Endothelial cell of umbilical vein (primary cell): ENCODE measurements around the gene B3GALT6. TPM values are rescaled to one million over a fixed set of nuclear protein-coding genes. Genes with fewer than 3 reads are reported as not detected.

ENCODE experiments used
- BruUV-seq: library from RNA; stranded (reverse); fragments of 400-500 nt; replicated peaks from 2 replicates; lab custom pipeline; 2021; lab: Mats Ljungman, UMichigan
- CTCF ChIA-PET: fragments of 300-600, 350-600 bp; sonication (Branson Sonifier 250); formaldehyde crosslinking; loops from one replicate; lab custom pipeline; 2021; ENCODE audit warnings: antibody characterized with exemption, inconsistent platforms; lab: Charles Lee
- POLR2A ChIA-PET: fragments of 300-600, 350-600 bp; sonication (Branson Sonifier 250); formaldehyde crosslinking; loops from one replicate; lab custom pipeline; 2021; ENCODE audit warnings: antibody characterized with exemption, inconsistent platforms; lab: Charles Lee
- DNase-seq: peaks from one replicate; pipeline ENCODE4 v3.0.0-alpha.2; 2011; ENCODE audit warnings: low read depth, low spot score
- FAIRE-seq: peaks from 2 replicates; lab custom pipeline; 2011; peaks lifted over from hg19 to GRCh38; lab: Jason Lieb, UNC
- H2AFZ ChIP-seq: 2 replicates; pipeline ENCODE4 v1.6.0; 2012; ENCODE audit warnings: low read depth, low read length, control low read depth, inconsistent platforms
- H3K27ac ChIP-seq: 2 replicates; pipeline ENCODE4 v1.5.1; 2011; ENCODE audit warnings: low read depth, mild to moderate bottlenecking, control low read depth, low read length, moderate library complexity; ENCODE audit not compliant: insufficient read depth
- H3K27me3 ChIP-seq, 2 experiments: 2 replicates each; pipeline versions ENCODE4 v1.6.0 to v1.6.1; 2011; ENCODE audit warnings: low read length in 2 of 2, mixed read lengths in 1 of 2; ENCODE audit not compliant: control insufficient read depth in 2 of 2, insufficient read depth in 2 of 2
- H3K36me3 ChIP-seq, 2 experiments: 2 replicates in 1 of 2; 3 replicates in 1 of 2; pipeline ENCODE4 v1.5.1; 2011; ENCODE audit warnings: low read length in 2 of 2, mild to moderate bottlenecking in 1 of 2, moderate library complexity in 1 of 2; ENCODE audit not compliant: control insufficient read depth in 2 of 2, insufficient read depth in 2 of 2; ENCODE audit errors: extremely low read depth in 1 of 2
- H3K4me1 ChIP-seq: 3 replicates; pipeline ENCODE4 v1.5.1; 2011; ENCODE audit warnings: mild to moderate bottlenecking, low read length; ENCODE audit not compliant: control insufficient read depth, insufficient read depth; ENCODE audit errors: extremely low read depth
- H3K4me2 ChIP-seq: 2 replicates; pipeline ENCODE4 v1.6.1; 2011; ENCODE audit warnings: low read length, control low read depth, mixed read lengths; ENCODE audit not compliant: insufficient read depth
- H3K4me3 ChIP-seq, 3 experiments: fragments of 200-600 bp in 1 of 3; sonication (generic), shearing (Covaris generic) in 1 of 3; replicated peaks in 1 of 3; 2 replicates each; pipeline ENCODE4 v1.5.1; 2011 to 2016; ENCODE audit warnings: control low read depth in 3 of 3, low read length in 3 of 3, mild to moderate bottlenecking in 2 of 3, inconsistent platforms in 1 of 3, low read depth in 1 of 3, moderate library complexity in 1 of 3; ENCODE audit not compliant: insufficient read depth in 1 of 3
- H3K79me2 ChIP-seq: 2 replicates; pipeline ENCODE4 v1.6.0; 2012; ENCODE audit warnings: low read length, inconsistent platforms; ENCODE audit not compliant: control insufficient read depth, insufficient read depth
- H3K9ac ChIP-seq: replicated peaks from 2 replicates; pipeline ENCODE3; 2011; ENCODE audit warnings: low read length, control low read depth; ENCODE audit not compliant: insufficient read depth; ENCODE audit errors: extremely low read depth
- H3K9me1 ChIP-seq: replicated peaks from 3 replicates; pipeline ENCODE4 v1.6.0; 2011; ENCODE audit warnings: mild to moderate bottlenecking, low read length; ENCODE audit not compliant: control insufficient read depth, insufficient read depth; ENCODE audit errors: extremely low read depth
- H3K9me3 ChIP-seq: replicated peaks from 2 replicates; pipeline ENCODE4 v1.5.1; 2012; ENCODE audit warnings: low read length, inconsistent platforms; ENCODE audit not compliant: control insufficient read depth, insufficient read depth
- H4K20me1 ChIP-seq: replicated peaks from 2 replicates; pipeline ENCODE3; 2011; ENCODE audit warnings: mild to moderate bottlenecking, low read length; ENCODE audit not compliant: control insufficient read depth, insufficient read depth; ENCODE audit errors: extremely low read depth
- CTCF ChIP-seq, 2 donors: IDR thresholded peaks; 1 replicate in 1 of 2; 2 replicates in 1 of 2; pipeline ENCODE4 v1.5.1; 2011; ENCODE audit warnings: low read length in 2 of 2, mild to moderate bottlenecking in 2 of 2, moderate library complexity in 2 of 2, control low read depth in 1 of 2, inconsistent platforms in 1 of 2, low read depth in 1 of 2; ENCODE audit not compliant: insufficient read depth in 1 of 2; ENCODE audit errors: extremely low read depth in 1 of 2
- EZH2 ChIP-seq: IDR thresholded peaks from 2 replicates; pipeline ENCODE4 v1.6.1; 2012; ENCODE audit warnings: borderline replicate concordance, low read depth, mild to moderate bottlenecking, moderate library complexity, low read length, inconsistent platforms; ENCODE audit not compliant: severe bottlenecking
- FOS ChIP-seq: IDR thresholded peaks from 2 replicates; pipeline ENCODE4 v1.6.1; 2011; ENCODE audit warnings: mild to moderate bottlenecking, low read length, moderate library complexity, borderline replicate concordance; ENCODE audit not compliant: insufficient read depth
- GATA2 ChIP-seq: IDR thresholded peaks from 2 replicates; pipeline ENCODE4 v1.7.0; 2011; ENCODE audit warnings: low read depth, mild to moderate bottlenecking, moderate library complexity, mixed read lengths, low read length; ENCODE audit not compliant: insufficient read length, insufficient read depth
- JUN ChIP-seq: IDR thresholded peaks from 2 replicates; pipeline ENCODE4 v1.6.1; 2011; ENCODE audit warnings: borderline replicate concordance, low read depth; ENCODE audit not compliant: insufficient read length, insufficient read depth
- MYC ChIP-seq: IDR thresholded peaks from one replicate; pipeline ENCODE4 v1.6.1; 2011; ENCODE audit warnings: mild to moderate bottlenecking, low read depth, low read length
- POLR2A ChIP-seq: IDR thresholded peaks from 2 replicates; pipeline ENCODE4 v1.6.1; 2012; ENCODE audit warnings: low read depth, mild to moderate bottlenecking, control low read depth, low read length
- POLR2AphosphoS5 ChIP-seq: IDR thresholded peaks from 2 replicates; pipeline ENCODE4 v1.6.1; 2012; ENCODE audit warnings: low read depth, mild to moderate bottlenecking, control low read depth, low read length, moderate library complexity; ENCODE audit not compliant: insufficient read depth
- dilution Hi-C: fragments of 300-500 bp; cut with MboI; formaldehyde crosslinking; loops from one replicate; pipeline ENCODE4 v1.15.0; 2019; ENCODE audit warnings: low sequenced_read_pairs; ENCODE audit not compliant: extremely low pct_ligation_motif_present
- intact Hi-C: fragments of 100-400 bp; cut with micrococcal nuclease; formaldehyde crosslinking; loops from one replicate; pipeline ENCODE4 v1.10.0; 2022
- polyA plus RNA-seq, 4 experiments: library from polyadenylated mRNA; depleted of rRNA in 3 of 4; stranded (reverse) in 3 of 4; unstranded in 1 of 4; fragments of >200 nt; gene quantifications; 2 replicates each; pipeline versions ENCODE4 v1.2.1 to v1.2.3, GENCODE V29; 2011 to 2012; ENCODE audit warnings: missing spikeins in 1 of 4
- total RNA-seq: library from RNA; stranded (reverse); gene quantifications from 2 replicates; pipeline ENCODE4 v1.2.3, GENCODE V29; 2021
- TF ChIP-seq, protein P1 (sequence below): IDR thresholded peaks from 2 replicates; pipeline ENCODE4 v1.6.1; 2011; ENCODE audit not compliant: insufficient read depth, insufficient read length

B3GALT6 gene
- total and polyA plus RNA-seq, 2 donors (not counting 3 experiments of a cell fraction or from before 2014, with no cell fraction given), result 24.6 to 34.1 TPM

DNA sequence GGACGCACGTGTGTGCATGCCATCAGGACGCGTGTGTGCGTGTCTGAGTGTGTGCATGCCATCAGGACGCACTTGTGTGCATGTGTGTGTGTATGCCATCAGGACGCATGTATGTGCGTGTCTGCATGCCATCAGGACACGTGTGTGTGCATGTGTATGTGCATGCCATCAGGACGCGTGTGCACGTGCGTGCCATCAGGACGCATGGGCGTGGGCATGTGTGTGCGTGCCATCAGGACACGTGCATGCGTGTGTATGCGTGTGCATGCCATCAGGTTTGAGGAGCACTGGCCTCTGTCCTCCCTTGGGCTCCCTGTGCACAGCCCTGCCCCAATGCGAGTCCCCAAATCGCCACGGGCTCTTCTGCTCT lies 27.1 kb downstream of the B3GALT6 start:
- no peaks in the 10 kb centered on the region for H3K27me3 ChIP-seq
- H4K20me1 ChIP-seq, result no peaks in the 10 kb centered on the region
- DNase-seq (no peak), FAIRE-seq (no peak)
- H3K27ac ChIP-seq, result no peak overlapping the region
- H3K4me1 ChIP-seq, result peaks cover 19% of the 10 kb centered on the region
- peaks cover 12% of the 10 kb centered on the region for H3K79me2 ChIP-seq
- dilution Hi-C loops, result no loop called here
- H2AFZ ChIP-seq, result no peak overlapping the region
- H3K36me3 ChIP-seq, result peaks cover 9 to 31% of the 10 kb centered on the region in 2 experiments
- ChIA-PET CTCF (no interaction called here), POLR2A (no interaction called here)
- H3K9me3 ChIP-seq, result no peaks in the 10 kb centered on the region
- no peak overlapping the region for H3K9ac ChIP-seq
- intact Hi-C loops, result no loop called here
- TF ChIP-seq FOS (no peak), EZH2 (no peak), CTCF (IDR thresholded peaks at IDR 0.05; ENCODE audit: extremely low read depth in 1 of 2, insufficient read depth in 1 of 2, low read depth in 1 of 2, low read length in 2 of 2) (no peak)
- H3K4me3 ChIP-seq, result no peak overlapping the region
- H3K9me1 ChIP-seq, result no peaks in the 10 kb centered on the region
- BruUV-seq, result no TSS peak
- no peak overlapping the region for H3K4me2 ChIP-seq

DNA sequence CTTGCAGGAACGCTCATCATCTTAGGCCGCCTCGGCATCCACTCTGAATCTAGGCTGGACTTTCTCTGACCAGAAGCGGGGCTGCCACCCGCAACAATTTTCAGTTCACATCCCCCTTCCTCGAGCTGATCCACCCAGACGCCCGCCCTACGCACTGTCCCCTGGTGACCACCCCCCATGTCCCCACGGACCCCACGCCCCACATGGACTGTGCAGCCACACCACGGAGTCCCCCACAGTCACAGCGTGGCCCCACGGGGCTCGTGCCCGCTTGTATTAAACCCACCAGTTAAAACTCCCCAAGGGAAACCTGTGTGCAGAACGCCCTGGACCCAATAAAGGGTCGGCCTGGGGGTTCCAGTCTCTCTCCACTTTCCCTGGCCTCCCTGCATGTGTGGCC lies 27.5 kb downstream of the B3GALT6 start:
- Histone ChIP-seq H3K4me1 (peaks cover 19% of the 10 kb centered on the region), H3K36me3 (peaks cover 9 to 33% of the 10 kb centered on the region in 2 experiments), H3K79me2 (peaks cover 14% of the 10 kb centered on the region), H3K9ac (no peak overlapping the region), H3K4me2 (no peak overlapping the region), H3K27ac (no peak overlapping the region), H3K27me3 (no peaks in the 10 kb centered on the region), H3K9me3 (no peaks in the 10 kb centered on the region), H2AFZ (no peak overlapping the region), H3K9me1 (no peaks in the 10 kb centered on the region), H3K4me3 (no peak overlapping the region), H4K20me1 (no peaks in the 10 kb centered on the region)
- DNase-seq, result no peak
- intact Hi-C loops, result no loop called here
- dilution Hi-C loops, result no loop called here
- FAIRE-seq, result no peak
- BruUV-seq, result no TSS peak
- CTCF ChIA-PET, result no interaction called here
- POLR2A ChIA-PET, result no interaction called here
- no peak for TF ChIP-seq GATA2
- no peak for TF ChIP-seq MYC
- TF ChIP-seq, protein P1, sequence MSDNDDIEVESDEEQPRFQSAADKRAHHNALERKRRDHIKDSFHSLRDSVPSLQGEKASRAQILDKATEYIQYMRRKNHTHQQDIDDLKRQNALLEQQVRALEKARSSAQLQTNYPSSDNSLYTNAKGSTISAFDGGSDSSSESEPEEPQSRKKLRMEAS, result no peak
- no peak for TF ChIP-seq EZH2
- TF ChIP-seq POLR2A, result no peak
- TF ChIP-seq POLR2AphosphoS5, result no peak
- no peak for TF ChIP-seq FOS
- no peak for TF ChIP-seq JUN
- no peak for TF ChIP-seq CTCF (IDR thresholded peaks at IDR 0.05; ENCODE audit: extremely low read depth in 1 of 2, insufficient read depth in 1 of 2, low read depth in 1 of 2, low read length in 2 of 2)
